ENCODE results near the gene KDSR. TPM values are rescaled to one million over a fixed set of nuclear protein-coding genes. Genes with fewer than 3 reads are reported as not detected.

Gene KDSR
- total and polyA plus RNA-seq, 2 experiments from 2014 or later = 26.5 to 50.7 TPM

GRCh38 chr18:63317982-63318888, 48.8 kb downstream of the KDSR start:
- H3K4me2 ChIP-seq = peak overlapping the region; percentile 91
- no peaks in the 10 kb centered on the region for H3K36me3 ChIP-seq (replicated peaks; ENCODE audit: insufficient read depth, low read depth)
- H3K4me1 ChIP-seq (ENCODE audit: insufficient read depth) = peaks cover 16% of the 10 kb centered on the region
- H4K20me1 ChIP-seq (ENCODE audit: insufficient read depth, poor library complexity, severe bottlenecking) = peaks cover 14% of the 10 kb centered on the region
- peak overlapping the region; percentile 71 for H3K4me3 ChIP-seq
- H2AFZ ChIP-seq = no peak overlapping the region
- DNase-seq (ENCODE audit: low spot score) = peak; percentile 61
- TF ChIP-seq CTCF (IDR thresholded peaks at IDR 0.05; ENCODE audit: poor library complexity) (peak; percentile 60), EZH2phosphoT487 (IDR thresholded peaks at IDR 0.05; ENCODE audit: low read depth, severe bottlenecking, unreplicated experiment) (no peak), EZH2 (IDR thresholded peaks at IDR 0.05; ENCODE audit: borderline replicate concordance) (no peak)
- peaks cover 14% of the 10 kb centered on the region for H3K27me3 ChIP-seq
- peaks cover 3% of the 10 kb centered on the region for H3K79me2 ChIP-seq
- H3K9me2 ChIP-seq (replicated peaks; ENCODE audit: insufficient read depth) = no peaks in the 10 kb centered on the region
- no peaks in the 10 kb centered on the region for H3K9me3 ChIP-seq (ENCODE audit: low read depth)
- WGBS (ENCODE audit: low lambda C conversion rate, missing lambda C conversion rate) = 10% methylated on average over 58 of the region's 66 CpGs
- H3K27ac ChIP-seq = no peak overlapping the region

- 90% methylated on average over 10 of the region's 10 CpGs for WGBS (ENCODE audit: low lambda C conversion rate, missing lambda C conversion rate)
- H2AFZ ChIP-seq = no peak overlapping the region
- H3K79me2 ChIP-seq = peaks cover 3% of the 10 kb centered on the region
- H4K20me1 ChIP-seq (ENCODE audit: insufficient read depth, poor library complexity, severe bottlenecking) = peaks cover 14% of the 10 kb centered on the region
- H3K4me1 ChIP-seq (ENCODE audit: insufficient read depth) = peaks cover 18% of the 10 kb centered on the region
- peak overlapping the region; percentile 91 for H3K4me2 ChIP-seq
- no peak for TF ChIP-seq CTCF (IDR thresholded peaks at IDR 0.05; ENCODE audit: poor library complexity)
- TF ChIP-seq EZH2 (IDR thresholded peaks at IDR 0.05; ENCODE audit: borderline replicate concordance) = no peak
- TF ChIP-seq EZH2phosphoT487 (IDR thresholded peaks at IDR 0.05; ENCODE audit: low read depth, severe bottlenecking, unreplicated experiment) = no peak
- H3K27me3 ChIP-seq = peaks cover 14% of the 10 kb centered on the region
- H3K4me3 ChIP-seq = peak overlapping the region; percentile 71
- H3K36me3 ChIP-seq (replicated peaks; ENCODE audit: insufficient read depth, low read depth) = no peaks in the 10 kb centered on the region
- no peaks in the 10 kb centered on the region for H3K9me2 ChIP-seq (replicated peaks; ENCODE audit: insufficient read depth)
- no peaks in the 10 kb centered on the region for H3K9me3 ChIP-seq (ENCODE audit: low read depth)
- H3K27ac ChIP-seq = no peak overlapping the region
- DNase-seq (ENCODE audit: low spot score) = no peak
Observed at GRCh38 chr18:63317556-63317946, 49.5 kb downstream of the KDSR start.

GRCh38 chr18:63316612-63317555, 50.1 kb downstream of the KDSR start:
- Histone ChIP-seq H3K27ac (no peak overlapping the region), H3K36me3 (replicated peaks; ENCODE audit: insufficient read depth, low read depth) (no peaks in the 10 kb centered on the region), H3K9me3 (ENCODE audit: low read depth) (no peaks in the 10 kb centered on the region), H2AFZ (no peak overlapping the region), H3K4me3 (no peak overlapping the region), H3K27me3 (peaks cover 14% of the 10 kb centered on the region), H3K4me2 (peak overlapping the region; percentile 91), H3K79me2 (peaks cover 3% of the 10 kb centered on the region), H4K20me1 (ENCODE audit: insufficient read depth, poor library complexity, severe bottlenecking) (peaks cover 14% of the 10 kb centered on the region), H3K9me2 (replicated peaks; ENCODE audit: insufficient read depth) (no peaks in the 10 kb centered on the region), H3K4me1 (ENCODE audit: insufficient read depth) (peaks cover 15% of the 10 kb centered on the region)
- TF ChIP-seq EZH2 (IDR thresholded peaks at IDR 0.05; ENCODE audit: borderline replicate concordance) (no peak), CTCF (IDR thresholded peaks at IDR 0.05; ENCODE audit: poor library complexity) (no peak), EZH2phosphoT487 (IDR thresholded peaks at IDR 0.05; ENCODE audit: low read depth, severe bottlenecking, unreplicated experiment) (no peak)
- 94% methylated on average over 4 of the region's 4 CpGs for WGBS (ENCODE audit: low lambda C conversion rate, missing lambda C conversion rate)
- no peak for DNase-seq (ENCODE audit: low spot score)
